ENCODE results near the gene CPNE2.

DNA sequence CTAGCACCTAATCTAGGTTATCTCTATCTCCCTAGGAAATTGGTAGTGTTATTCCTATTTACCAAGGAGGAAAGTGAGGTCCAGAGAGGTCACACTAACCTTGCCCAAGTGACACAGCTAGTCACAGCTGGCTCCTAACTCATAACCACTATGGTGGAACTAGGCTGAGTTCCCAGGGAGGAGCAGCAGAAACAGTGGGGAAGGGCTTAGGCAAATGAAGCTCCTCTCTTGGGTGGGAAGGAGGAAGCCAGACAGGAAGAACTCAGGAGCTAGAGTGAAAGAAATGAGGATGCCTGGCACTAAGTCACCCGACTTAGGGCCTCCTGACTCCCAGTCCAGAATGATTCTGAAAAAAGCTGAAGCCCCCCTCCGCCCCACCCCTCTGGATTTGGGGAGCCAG is 59.0 kb downstream of the CPNE2 start:
- TF ChIP-seq, protein P1, sequence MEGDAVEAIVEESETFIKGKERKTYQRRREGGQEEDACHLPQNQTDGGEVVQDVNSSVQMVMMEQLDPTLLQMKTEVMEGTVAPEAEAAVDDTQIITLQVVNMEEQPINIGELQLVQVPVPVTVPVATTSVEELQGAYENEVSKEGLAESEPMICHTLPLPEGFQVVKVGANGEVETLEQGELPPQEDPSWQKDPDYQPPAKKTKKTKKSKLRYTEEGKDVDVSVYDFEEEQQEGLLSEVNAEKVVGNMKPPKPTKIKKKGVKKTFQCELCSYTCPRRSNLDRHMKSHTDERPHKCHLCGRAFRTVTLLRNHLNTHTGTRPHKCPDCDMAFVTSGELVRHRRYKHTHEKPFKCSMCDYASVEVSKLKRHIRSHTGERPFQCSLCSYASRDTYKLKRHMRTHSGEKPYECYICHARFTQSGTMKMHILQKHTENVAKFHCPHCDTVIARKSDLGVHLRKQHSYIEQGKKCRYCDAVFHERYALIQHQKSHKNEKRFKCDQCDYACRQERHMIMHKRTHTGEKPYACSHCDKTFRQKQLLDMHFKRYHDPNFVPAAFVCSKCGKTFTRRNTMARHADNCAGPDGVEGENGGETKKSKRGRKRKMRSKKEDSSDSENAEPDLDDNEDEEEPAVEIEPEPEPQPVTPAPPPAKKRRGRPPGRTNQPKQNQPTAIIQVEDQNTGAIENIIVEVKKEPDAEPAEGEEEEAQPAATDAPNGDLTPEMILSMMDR (conservative IDR thresholded peaks at IDR 0.05; ENCODE audit: low read depth, low read length) = no peak
- no peak for TF ChIP-seq EZH2 (IDR thresholded peaks at IDR 0.05; ENCODE audit: low read length, unreplicated experiment)
